Measurements from ENCODE around the gene TACC3. TPM values are rescaled to one million over a fixed set of nuclear protein-coding genes. Genes with fewer than 3 reads are reported as not detected.

TACC3 gene
- total RNA-seq, 1 experiment from 2014 or later, result 156 TPM

DNA sequence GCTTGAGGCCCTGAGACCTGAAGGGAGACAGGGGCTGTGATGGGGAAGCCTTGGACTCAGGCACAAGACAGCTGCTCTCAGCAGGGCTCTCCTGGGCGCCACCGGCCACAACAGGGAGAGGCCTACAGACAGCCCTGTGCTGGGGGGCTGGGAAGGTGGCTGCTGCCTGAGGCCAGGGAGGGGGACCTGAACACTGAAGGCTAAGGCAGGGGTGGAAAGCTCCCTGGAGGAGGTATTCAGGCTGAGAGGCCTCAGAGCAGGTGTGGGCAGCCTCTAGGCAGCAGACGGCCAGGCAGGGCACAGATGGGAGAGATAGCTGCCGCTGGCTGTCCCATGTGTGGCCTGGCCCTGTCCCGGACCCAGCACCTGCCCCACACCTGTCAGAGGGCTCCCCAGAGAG is 33.0 kb downstream of the TACC3 start:
- H2AK5ac ChIP-seq (ENCODE audit: insufficient read length, low read length), result no peak overlapping the region
- no peaks in the 10 kb centered on the region for H3K4me1 ChIP-seq (ENCODE audit: insufficient read depth, low read length)
- H3K4ac ChIP-seq (ENCODE audit: low read depth, low read length), result no peak overlapping the region
- no peaks in the 10 kb centered on the region for H3K79me1 ChIP-seq (ENCODE audit: insufficient read depth, low read depth, low read length, poor library complexity, severe bottlenecking)
- no peak overlapping the region for H3K27ac Mint-ChIP-seq
- no peaks in the 10 kb centered on the region for H3K36me3 Mint-ChIP-seq (ENCODE audit: insufficient read depth in 1 of 3, low read depth in 3 of 3)
- H4K5ac ChIP-seq (ENCODE audit: insufficient read length, low read depth, low read length), result no peak overlapping the region
- no peak for DNase-seq
- no peak overlapping the region for H3K27ac ChIP-seq (ENCODE audit: insufficient read length, low read depth, low read length)
- peaks cover 4 to 17% of the 10 kb centered on the region in 2 experiments for H3K4me1 Mint-ChIP-seq
- no peaks in the 10 kb centered on the region for H3K27me3 ChIP-seq (ENCODE audit: insufficient read depth, low read length)
- TF ChIP-seq CTCF (conservative IDR thresholded peaks at IDR 0.05), result no peak
- H4K8ac ChIP-seq (replicated peaks; ENCODE audit: insufficient read length, low read depth, low read length), result no peak overlapping the region
- no peak overlapping the region for H3K4me2 ChIP-seq (ENCODE audit: insufficient read depth, insufficient read length, low read length)
- H3K9me3 Mint-ChIP-seq, result no peaks in the 10 kb centered on the region
- H3K9me3 ChIP-seq (ENCODE audit: control insufficient read depth, low read depth, low read length), result no peaks in the 10 kb centered on the region
- H3K4me3 Mint-ChIP-seq, result no peak overlapping the region
- no peak overlapping the region for H3T11ph ChIP-seq (ENCODE audit: low read length)
- H3K14ac ChIP-seq (ENCODE audit: insufficient read depth, low read length), result no peak overlapping the region; the same call in 1 of the 2 replicates
- H2AFZ ChIP-seq (ENCODE audit: low read length), result no peak overlapping the region
- H2BK120ac ChIP-seq (ENCODE audit: low read depth, low read length, poor library complexity, severe bottlenecking), result no peak overlapping the region
- no peaks in the 10 kb centered on the region for H4K20me1 ChIP-seq (ENCODE audit: control insufficient read depth, insufficient read depth, insufficient read length)
- no peak overlapping the region for H3K23ac ChIP-seq (ENCODE audit: insufficient read length, low read depth, low read length)
- H2BK20ac ChIP-seq (ENCODE audit: low read depth, low read length, poor library complexity, severe bottlenecking), result no peak overlapping the region
- H3K79me2 ChIP-seq (ENCODE audit: insufficient read depth, low read length), result no peaks in the 10 kb centered on the region
- H3K9ac ChIP-seq (ENCODE audit: extremely low read depth, insufficient read length, low read length), result no peak overlapping the region
- no peak overlapping the region for H2BK5ac ChIP-seq (ENCODE audit: insufficient read length, low read length)
- no peak overlapping the region for H2BK15ac ChIP-seq (ENCODE audit: low read depth, low read length)
- WGBS (ENCODE audit: extremely low coverage, insufficient read length, low lambda C conversion rate), result no CpG with 5 or more reads among the region's 5 CpGs
- H3K18ac ChIP-seq (ENCODE audit: insufficient read length, low read depth, low read length), result no peak overlapping the region
- H3K27me3 Mint-ChIP-seq (ENCODE audit: low read depth), result no peaks in the 10 kb centered on the region
- H2BK12ac ChIP-seq (ENCODE audit: insufficient read length, low read depth, low read length), result no peak overlapping the region
- no peak overlapping the region for H4K91ac ChIP-seq (ENCODE audit: insufficient read length, low read depth, low read length)
- H3K23me2 ChIP-seq (ENCODE audit: insufficient read length, low read depth, low read length, poor library complexity, severe bottlenecking), result no peaks in the 10 kb centered on the region
- H3K56ac ChIP-seq (ENCODE audit: insufficient read length, low read depth, low read length), result no peak overlapping the region
